SIG-M5 treated with dmso at 0.1 percent for 504 hours (cell line): ENCODE data around the gene CRCP.
"Not testable (repeated sequence)": the region's sequence is repeated elsewhere in the genome, so short reads cannot be mapped to it uniquely, and the experiment has no call there.

Source experiments
- DNase-seq: peaks from one replicate; lab custom pipeline; 2025; ENCODE audit not compliant: unreplicated experiment; lab: John Stamatoyannopoulos, UW

The CRCP gene

GRCh38 chr7:66114743-66115649 lies at the start of gene CRCP:
Gene CRCP (plus strand): TSS chr7:66114847. CDS start chr7:66114963, 116 bp downstream.
- peak; percentile 83 for DNase-seq

GRCh38 chr7:66069732-66070131 lies 44.9 kb upstream of the CRCP start:
- DNase-seq = no peak

- no peak for DNase-seq
Observed at GRCh38 chr7:66070222-66070621, 44.4 kb upstream of the CRCP start.

- DNase-seq = not testable (repeated sequence)
Observed at GRCh38 chr7:66072208-66072607, 42.4 kb upstream of the CRCP start.

- DNase-seq = peak; percentile 78
Observed at GRCh38 chr7:66075590-66076461, 38.8 kb upstream of the CRCP start, which contains the start of gene ASL. Gene ASL (plus strand): TSS chr7:66075819. CDS start chr7:66076082, 263 bp downstream.

- DNase-seq = no peak
Observed at GRCh38 chr7:66076462-66077329, 38.0 kb upstream of the CRCP start.

GRCh38 chr7:66078067-66078466 lies 36.6 kb upstream of the CRCP start:
- no peak for DNase-seq

- DNase-seq = no peak
Observed at GRCh38 chr7:66082083-66082482, 32.6 kb upstream of the CRCP start.

- no peak for DNase-seq
Observed at GRCh38 chr7:66082886-66083415, 31.7 kb upstream of the CRCP start.

- no peak for DNase-seq
Observed at GRCh38 chr7:66083677-66084076, 31.0 kb upstream of the CRCP start.

- DNase-seq = no peak
Observed at GRCh38 chr7:66088861-66089838, 25.5 kb upstream of the CRCP start.

- DNase-seq = no peak
Observed at GRCh38 chr7:66092654-66093053, 22.0 kb upstream of the CRCP start.

GRCh38 chr7:66095010-66095409 lies 19.6 kb upstream of the CRCP start:
- DNase-seq = no peak

GRCh38 chr7:66099232-66099550 lies 15.5 kb upstream of the CRCP start:
- no peak for DNase-seq

- peak; percentile 83 for DNase-seq
Observed at GRCh38 chr7:66099551-66100407, 14.9 kb upstream of the CRCP start.

- no peak for DNase-seq
Observed at GRCh38 chr7:66100408-66101050, 14.1 kb upstream of the CRCP start.

- not testable (repeated sequence) for DNase-seq
Observed at GRCh38 chr7:66102168-66102567, 12.5 kb upstream of the CRCP start.

GRCh38 chr7:66103994-66104393 lies 10.7 kb upstream of the CRCP start:
- not testable (repeated sequence) for DNase-seq
